Measurements from ENCODE around the gene KCNQ1OT1.

KCNQ1OT1 gene

DNA sequence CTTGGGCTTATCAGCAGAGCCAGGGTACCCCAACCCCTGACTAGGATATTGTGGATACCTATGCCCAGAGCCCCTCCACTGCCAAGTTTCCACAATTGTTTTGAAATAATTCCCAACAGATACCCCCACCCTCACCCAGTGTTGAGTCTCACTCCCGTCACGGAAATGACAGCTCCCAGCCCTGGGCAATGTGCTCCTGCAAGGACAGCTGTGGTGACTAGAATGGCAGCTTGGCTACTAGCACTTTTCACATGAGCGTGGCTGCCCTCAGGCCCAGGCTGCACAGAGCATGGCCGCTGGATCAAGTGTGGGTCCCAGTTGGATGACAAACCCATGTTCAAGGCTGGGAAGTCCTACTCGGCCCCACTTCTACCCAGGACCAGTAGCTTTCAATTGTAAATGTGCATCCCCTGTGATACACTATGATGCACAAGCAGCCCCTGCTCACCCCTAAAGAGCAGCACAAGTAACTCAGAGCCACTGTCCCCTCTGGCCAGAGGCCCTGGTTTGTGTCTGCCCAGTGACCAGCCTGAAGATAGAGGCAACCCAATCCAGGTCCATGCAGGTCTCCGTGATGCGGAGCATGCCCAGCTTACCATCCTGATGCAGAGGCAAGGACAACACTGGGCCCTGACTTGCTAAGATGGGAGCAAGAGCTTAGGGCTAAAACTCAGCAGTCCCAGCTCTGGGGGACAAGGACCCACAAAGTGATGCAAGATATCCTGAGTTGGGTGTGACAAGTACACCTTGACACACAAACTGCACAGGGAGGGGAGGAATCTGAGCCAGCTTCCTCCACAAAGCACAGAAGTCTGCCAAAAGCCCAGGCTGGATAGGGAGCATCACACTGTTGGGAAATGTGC, 13.2 kb downstream of the KCNQ1OT1 start:
- DNase-seq (ENCODE audit: low spot score): no peak

- no peak for DNase-seq (ENCODE audit: low spot score)
Observed at GRCh38 chr11:2685566-2686359, 14.0 kb downstream of the KCNQ1OT1 start.

DNA sequence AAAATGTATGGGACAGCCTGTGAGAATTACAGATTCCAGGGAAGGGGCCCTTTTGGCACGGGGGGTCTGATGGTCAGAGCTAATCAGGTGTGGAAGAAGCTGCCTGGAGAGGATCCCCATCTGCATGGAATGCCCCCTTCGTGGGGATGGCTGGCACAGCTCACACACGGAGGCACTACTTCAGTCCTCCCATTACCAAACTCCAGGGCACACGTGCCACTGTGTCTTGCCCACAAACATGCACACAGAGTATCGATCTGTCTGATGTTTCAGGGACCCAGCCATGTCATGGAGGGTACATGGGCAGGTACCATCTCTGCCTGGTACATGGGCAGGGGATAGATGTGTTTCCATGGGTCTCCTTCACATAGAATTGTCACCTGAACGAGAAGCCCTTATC, 14.7 kb downstream of the KCNQ1OT1 start:
- DNase-seq (ENCODE audit: low spot score): no peak

DNA sequence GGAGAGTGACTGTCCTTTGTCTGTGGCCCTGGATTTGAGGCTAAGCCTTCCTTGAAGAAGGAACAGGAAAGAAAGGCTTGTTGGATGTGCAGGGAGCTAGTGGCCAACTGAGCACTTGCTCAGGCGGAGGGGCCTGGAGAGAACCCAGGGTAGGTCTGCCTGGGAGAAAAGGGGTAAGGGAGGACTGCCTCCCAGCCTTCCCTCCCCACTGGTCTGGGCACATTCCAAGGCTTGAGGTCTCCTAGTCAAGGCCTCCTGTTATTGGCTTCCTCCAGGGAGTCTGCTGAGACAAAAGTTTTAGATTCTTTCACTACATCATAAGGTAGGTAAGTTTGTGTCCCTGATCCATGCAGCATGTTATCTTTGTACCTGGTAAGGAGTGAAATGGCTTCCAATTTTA, 15.2 kb downstream of the KCNQ1OT1 start:
- DNase-seq (ENCODE audit: low spot score): no peak

- no peak for DNase-seq (ENCODE audit: low spot score)
Observed at GRCh38 chr11:2683806-2684205, 16.0 kb downstream of the KCNQ1OT1 start.

DNA sequence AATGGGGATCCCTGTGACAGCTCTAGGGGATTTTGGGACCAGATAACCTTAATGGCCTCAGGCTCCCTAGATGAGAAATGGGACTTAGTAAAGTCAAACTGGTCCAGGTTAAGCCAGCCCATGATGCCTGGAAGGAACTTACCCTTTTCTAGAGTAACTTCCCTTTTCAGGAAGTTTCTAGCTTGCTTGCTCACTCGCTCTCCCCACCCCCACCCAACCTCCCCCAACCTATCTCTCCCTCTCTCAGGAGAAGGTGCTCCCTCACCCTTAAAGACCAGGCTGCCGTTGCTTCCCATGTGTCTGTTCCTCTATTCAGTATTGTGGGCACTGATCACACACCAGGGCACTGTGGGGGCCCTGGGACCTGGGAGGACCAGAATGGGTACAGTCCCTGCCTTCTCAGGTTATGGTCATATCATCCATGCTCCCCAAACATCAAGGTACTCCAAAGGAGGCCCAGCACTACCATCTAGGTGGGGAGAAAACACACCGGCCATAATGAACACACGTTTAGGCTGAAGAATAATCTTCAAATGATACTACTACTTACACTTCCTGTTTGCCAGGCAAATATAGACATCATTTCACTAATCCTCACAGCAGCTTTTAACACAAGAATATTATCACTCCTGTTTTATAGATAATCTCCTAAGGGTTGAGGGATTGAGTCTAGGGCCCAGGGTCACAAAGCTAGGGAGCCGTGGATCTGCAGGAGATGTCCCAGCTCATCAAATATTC, 18.2 kb downstream of the KCNQ1OT1 start:
- DNase-seq (ENCODE audit: low spot score): no peak

GRCh38 chr11:2679011-2679676, 20.6 kb downstream of the KCNQ1OT1 start:
- DNase-seq (ENCODE audit: low spot score): no peak

DNA sequence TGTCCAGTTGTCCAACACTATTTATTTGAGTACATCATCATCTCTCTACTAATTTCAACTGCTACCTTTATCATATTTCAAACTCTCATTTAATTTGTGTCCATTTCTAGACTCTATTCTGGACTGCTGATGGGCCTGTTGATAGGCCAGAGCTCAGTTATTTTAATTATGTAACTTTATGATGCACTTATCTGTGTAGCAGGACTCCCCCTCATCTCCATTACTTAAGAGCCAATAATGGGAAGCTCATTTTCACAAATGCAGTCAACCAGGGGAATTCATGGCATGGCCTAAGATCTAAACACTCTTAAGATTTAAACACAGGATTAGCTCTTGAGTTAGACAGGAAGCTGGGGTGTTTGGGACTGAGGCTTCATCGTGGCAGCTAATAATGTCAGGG, 21.4 kb downstream of the KCNQ1OT1 start:
- DNase-seq (ENCODE audit: low spot score): no peak

DNA sequence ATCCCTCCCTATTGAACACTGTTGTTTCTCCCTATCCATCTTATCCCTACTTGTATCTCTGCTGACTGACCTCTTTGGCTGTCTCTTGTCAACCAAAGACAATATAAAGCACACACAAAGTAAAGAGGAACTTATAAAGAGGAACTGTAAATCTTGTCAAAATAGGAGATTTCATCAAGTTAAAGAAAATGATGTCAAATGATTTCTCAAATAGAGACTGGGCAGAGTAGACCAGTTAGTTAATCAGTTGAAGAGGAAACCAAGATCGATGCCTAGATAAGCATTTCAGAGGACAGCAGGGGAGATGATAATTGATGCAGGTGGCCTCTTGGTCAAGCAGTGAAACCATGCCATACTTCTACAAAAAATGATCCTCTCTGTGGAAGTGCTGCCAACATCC, 22.7 kb downstream of the KCNQ1OT1 start:
- no peak for DNase-seq (ENCODE audit: low spot score)

DNA sequence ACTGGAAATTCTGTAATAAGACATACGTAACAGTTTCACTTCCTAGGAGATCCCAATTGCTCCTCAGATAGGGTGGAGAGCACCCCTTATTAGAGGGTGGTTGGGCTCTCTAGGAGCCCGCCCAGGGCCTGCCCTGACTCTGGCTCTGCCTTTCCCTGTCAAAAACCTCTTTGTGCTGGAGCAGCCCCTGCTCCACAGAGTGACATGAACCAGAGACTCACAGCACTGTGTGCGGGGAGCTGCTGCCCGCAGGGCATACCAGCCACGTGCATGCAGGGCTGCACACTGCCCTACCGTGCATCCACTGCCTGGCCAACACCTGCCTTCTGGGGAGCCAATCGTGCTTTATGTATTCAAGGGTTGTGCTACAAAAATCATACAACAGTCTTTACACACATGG, 24.3 kb downstream of the KCNQ1OT1 start:
- no peak for DNase-seq (ENCODE audit: low spot score)

GRCh38 chr11:2674658-2675131, 25.1 kb downstream of the KCNQ1OT1 start:
- no peak for DNase-seq (ENCODE audit: low spot score)

DNA sequence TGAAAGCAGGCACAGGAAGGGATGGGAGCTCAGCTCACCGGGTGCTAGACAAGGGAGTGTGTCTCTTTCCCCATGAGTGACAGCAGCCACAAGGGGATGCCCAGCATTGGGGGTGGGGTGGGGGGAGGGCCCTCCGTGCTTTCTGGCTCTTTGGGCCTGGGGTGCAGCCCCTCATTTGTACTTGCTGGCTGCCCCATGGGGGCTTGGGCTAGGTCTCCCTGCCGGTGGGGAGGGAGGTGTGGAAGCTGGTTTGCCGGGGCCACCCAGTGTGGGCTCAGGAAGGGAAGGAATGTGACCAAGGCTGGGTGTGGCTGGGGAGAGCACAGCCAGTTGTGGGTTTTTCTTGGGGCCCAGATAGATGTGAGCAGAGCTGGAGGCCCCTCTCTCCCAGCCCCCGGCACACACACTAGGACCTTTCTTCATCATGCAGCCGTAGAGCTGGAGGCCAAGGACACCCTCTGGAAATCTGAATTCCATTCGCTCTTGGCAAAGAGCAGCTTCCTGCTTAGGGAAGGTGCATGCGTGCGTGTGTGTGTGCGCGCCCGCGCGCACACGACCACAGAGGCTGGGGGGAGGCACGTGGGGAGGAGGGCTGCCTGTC, 25.8 kb downstream of the KCNQ1OT1 start:
- no peak for DNase-seq (ENCODE audit: low spot score)

DNA sequence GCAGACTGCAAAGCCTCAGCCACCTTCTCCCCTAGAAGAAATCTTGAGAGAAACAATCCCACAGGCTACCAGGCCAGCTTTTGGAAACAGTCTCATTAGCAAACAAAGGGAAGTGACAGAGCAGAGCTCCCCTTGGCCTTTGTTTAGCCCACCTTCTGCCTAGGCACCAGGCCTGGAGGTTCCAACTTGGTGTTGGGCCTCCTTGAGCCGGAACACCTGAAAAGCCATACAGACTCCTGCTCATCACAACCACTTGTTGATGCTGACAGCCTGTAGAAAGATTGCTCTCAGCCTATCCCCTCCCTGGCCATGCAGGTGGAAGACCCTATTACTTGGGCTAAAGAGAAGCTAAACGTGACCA, 26.6 kb downstream of the KCNQ1OT1 start:
- no peak for DNase-seq (ENCODE audit: low spot score)

GRCh38 chr11:2672553-2673249, 27.1 kb downstream of the KCNQ1OT1 start:
- no peak for DNase-seq (ENCODE audit: low spot score)

DNA sequence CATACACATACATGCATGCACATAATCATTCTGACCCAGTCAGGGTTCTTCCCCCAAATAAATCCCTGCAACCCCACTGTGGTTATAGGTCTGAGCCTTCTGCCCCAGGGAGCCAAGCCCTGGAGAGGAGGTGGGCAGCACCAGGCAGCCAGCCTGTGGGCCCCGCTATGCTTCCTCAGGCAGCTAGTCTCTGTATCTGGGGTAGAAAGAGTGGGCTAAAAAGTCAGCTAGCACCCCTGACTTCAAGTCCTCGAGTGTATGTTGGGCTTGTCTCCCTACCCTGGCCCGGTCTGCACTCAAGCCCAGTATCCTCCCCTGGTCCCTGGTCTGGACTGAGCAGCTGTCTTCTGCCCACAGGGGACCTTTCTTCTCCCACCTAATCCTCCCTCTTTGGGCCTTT, 28.0 kb downstream of the KCNQ1OT1 start:
- DNase-seq (ENCODE audit: low spot score): no peak

- no peak for DNase-seq (ENCODE audit: low spot score)
Observed at GRCh38 chr11:2670541-2671100, 29.2 kb downstream of the KCNQ1OT1 start.

DNA sequence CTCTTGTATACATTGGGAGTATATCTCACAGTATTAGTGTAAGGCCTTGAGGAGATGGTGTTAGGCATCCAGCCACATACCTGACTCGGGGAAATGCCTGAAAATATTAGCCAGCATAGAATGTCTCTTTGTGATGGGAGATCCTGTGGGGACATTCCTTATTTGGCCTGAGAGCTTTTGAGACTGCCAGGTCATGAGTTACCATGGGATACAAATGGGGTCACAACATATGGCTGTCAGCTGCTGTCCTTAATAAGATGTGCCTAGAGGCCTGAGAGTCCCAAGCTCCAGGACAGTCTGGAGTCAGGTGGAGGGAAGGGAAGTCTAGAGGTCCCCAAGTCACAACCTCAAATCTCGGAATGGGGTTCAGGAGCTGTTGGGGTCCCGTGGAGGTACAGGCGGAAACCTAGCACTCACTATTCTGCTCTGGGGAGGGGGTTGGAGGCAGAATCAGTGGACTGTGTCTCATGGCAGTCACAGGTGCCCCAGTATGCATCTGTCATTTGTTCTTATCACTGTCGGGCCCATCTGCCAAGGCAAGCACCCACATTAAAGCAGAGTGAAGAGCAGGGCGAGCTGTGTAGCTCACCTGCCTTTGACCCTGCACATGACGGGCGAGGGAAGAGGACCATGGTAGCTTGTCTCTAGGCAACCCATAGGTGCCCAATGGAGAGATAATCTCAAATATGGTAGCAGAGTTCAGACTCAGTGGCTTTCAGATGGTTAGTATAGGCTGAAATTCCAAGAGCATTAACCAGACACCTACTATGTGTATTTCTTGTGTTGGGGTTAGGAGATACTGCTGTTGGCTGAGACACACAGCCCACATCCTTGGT, 29.9 kb downstream of the KCNQ1OT1 start:
- no peak for DNase-seq (ENCODE audit: low spot score)

DNA sequence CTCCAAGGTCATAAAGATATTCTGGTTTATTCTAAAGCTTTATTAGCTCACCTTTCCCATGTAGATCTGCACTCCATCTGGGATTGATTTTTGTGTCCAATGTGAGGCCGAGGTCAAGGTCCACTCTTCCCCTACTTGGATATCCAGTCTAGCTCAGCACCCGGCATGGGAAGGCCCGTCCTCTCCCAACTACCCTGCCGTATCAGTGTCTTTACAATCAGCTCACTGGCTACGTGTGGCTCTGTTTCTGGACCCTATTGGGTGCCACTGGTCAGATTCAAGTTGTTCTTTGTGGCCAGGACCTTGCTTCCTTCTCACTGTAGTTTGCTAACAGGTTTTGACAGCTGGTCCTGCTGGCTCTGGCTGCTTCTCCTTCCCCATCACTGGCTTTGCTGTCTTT, 30.9 kb downstream of the KCNQ1OT1 start:
- no peak for DNase-seq (ENCODE audit: low spot score)

- no peak for DNase-seq (ENCODE audit: low spot score)
Observed at GRCh38 chr11:2667940-2668339, 31.9 kb downstream of the KCNQ1OT1 start.

Data from AG08396 (cell line).